Central memory CD8-positive, alpha-beta T cell (primary cell): ENCODE data around the gene PAPPA2.

Source experiments
- ATAC-seq: fragments of 150-1000 bp; cut with Tn5 transposase; replicated peaks from 2 replicates; pipeline ENCODE4 v1.10.0; 2022; ENCODE audit warnings: mild to moderate bottlenecking, moderate FRiP score, moderate number of reproducible peaks; ENCODE audit not compliant: poor library complexity, severe bottlenecking; ENCODE audit errors: extremely low read depth
- DNase-seq, 2 donors: peaks; one replicate each; pipeline ENCODE4 v3.0.0; 2021; ENCODE audit warnings: low spot score in 2 of 2
- H3K27ac Mint-ChIP-seq: one replicate; pipeline ENCODE4 v1.8.0; 2022; ENCODE audit warnings: low read depth, mild to moderate bottlenecking, moderate library complexity, mixed read lengths
- H3K27me3 Mint-ChIP-seq: one replicate; pipeline ENCODE4 v1.8.0; 2022; ENCODE audit warnings: mixed read lengths
- H3K36me3 Mint-ChIP-seq: one replicate; pipeline ENCODE4 v1.8.0; 2022; ENCODE audit warnings: mild to moderate bottlenecking, moderate library complexity, mixed read lengths; ENCODE audit not compliant: insufficient read depth
- H3K4me1 Mint-ChIP-seq: one replicate; pipeline ENCODE4 v1.8.0; 2022; ENCODE audit warnings: mixed read lengths
- H3K4me3 Mint-ChIP-seq: one replicate; pipeline ENCODE4 v1.8.0; 2022; ENCODE audit warnings: mild to moderate bottlenecking, moderate library complexity, mixed read lengths
- H3K9me3 Mint-ChIP-seq: one replicate; pipeline ENCODE4 v1.8.0; 2022; ENCODE audit warnings: mixed read lengths

PAPPA2 gene

DNA sequence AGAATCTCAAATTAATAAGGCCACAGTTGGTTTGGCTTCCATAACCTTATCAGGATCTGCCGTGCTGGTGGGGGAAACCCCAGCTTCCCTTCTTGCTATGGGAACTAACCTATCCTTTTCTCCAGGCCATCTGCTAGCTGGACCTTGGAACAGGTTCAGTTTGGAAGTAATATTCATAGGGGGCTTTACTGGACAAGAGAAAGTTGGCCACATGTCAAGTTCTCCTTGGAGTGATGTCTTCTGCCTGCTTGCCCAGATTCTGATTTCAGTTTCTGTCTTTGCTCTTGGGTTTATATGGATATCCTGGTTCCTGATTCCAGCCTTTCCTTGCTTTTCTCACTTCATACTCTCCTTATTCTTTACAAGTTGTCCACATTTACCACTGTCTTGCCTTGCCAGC is 421.9 kb downstream of the PAPPA2 start:
- Mint-ChIP-seq H3K27ac (no peak overlapping the region), H3K9me3 (no peaks in the 10 kb centered on the region), H3K4me1 (no peaks in the 10 kb centered on the region)

DNA sequence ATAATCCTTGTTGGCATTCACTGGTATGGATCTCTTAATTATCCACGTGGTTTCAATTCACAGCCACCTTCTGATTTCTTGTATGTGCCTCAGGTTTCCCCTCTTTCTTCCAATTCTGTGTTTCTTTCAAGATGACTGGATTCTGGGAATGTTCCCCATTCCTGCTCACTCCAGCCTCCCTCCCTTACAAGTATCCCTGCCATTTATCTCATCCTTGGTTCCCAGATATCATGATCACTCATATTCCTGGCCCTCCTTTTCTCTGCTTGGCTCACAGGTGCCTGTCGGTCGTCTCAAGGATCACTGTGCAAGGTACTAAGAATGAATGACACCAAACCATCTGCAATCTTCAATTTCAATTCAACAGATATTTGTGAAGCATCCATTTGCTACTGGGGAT is 422.4 kb downstream of the PAPPA2 start:
- Mint-ChIP-seq H3K4me1 (no peaks in the 10 kb centered on the region), H3K4me3 (no peak overlapping the region), H3K9me3 (no peaks in the 10 kb centered on the region), H3K27ac (no peak overlapping the region), H3K36me3 (no peaks in the 10 kb centered on the region), H3K27me3 (no peaks in the 10 kb centered on the region)
- DNase-seq, result no peak
- ATAC-seq, result no peak

More for the DNA sequence above, 421.9 kb downstream of the PAPPA2 start:
- DNase-seq (no peak), ATAC-seq (no peak)
- Mint-ChIP-seq H3K4me3 (no peak overlapping the region), H3K27me3 (no peaks in the 10 kb centered on the region), H3K36me3 (no peaks in the 10 kb centered on the region)

DNA sequence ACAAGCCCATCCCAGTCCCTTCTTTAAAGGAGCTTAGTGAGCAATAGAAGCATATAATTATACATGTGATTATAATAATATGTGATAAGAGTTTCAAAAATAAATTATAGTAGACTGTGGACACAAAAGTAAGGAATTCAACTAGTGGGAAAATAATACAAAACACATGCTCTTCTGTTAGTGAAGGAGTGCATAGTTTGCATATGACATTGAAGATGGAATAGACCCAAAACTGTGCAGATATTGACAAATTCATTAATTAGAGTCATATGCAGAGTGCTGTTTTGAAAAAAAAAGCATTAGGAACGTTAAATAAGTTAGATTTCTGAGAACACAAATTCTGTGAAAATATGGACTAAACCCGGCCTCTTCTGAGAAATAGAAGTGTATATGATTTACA is 422.8 kb downstream of the PAPPA2 start:
- Mint-ChIP-seq H3K4me1 (no peaks in the 10 kb centered on the region), H3K27ac (no peak overlapping the region), H3K4me3 (no peak overlapping the region), H3K36me3 (no peaks in the 10 kb centered on the region), H3K9me3 (no peaks in the 10 kb centered on the region), H3K27me3 (no peaks in the 10 kb centered on the region)
- DNase-seq, result no peak
- no peak for ATAC-seq

DNA sequence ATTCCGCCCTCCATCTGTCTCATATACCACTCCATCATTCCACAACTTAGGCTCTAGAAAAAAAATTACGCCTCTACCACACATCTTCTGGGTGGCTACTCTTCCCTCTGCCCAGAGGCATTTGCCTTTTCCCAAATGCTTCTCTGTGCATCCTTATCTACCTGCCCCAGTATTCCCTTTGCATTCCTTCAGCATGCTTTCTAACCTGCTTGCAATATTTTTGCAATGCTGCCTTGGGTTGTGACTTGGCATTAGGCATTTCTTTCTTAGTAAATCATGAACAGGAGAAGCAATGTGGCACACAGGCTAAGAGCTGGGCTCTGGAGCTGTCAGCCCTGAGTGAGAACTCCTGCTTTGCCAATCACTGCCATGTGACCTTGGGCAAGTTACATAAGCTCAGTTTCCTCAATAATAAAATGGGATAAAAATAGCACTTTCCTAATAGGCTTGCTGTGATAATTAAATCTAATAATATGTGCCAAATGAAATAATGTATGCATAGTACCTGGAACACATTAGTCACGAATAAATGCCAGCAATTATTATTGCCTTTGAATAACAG is 425.6 kb downstream of the PAPPA2 start:
- Mint-ChIP-seq H3K9me3 (no peaks in the 10 kb centered on the region), H3K4me3 (no peak overlapping the region), H3K27me3 (no peaks in the 10 kb centered on the region), H3K27ac (no peak overlapping the region), H3K36me3 (peaks cover 2% of the 10 kb centered on the region), H3K4me1 (no peaks in the 10 kb centered on the region)
- ATAC-seq, result no peak
- DNase-seq, result no peak

- Mint-ChIP-seq H3K27ac (no peak overlapping the region), H3K36me3 (peaks cover 2% of the 10 kb centered on the region), H3K4me3 (no peak overlapping the region), H3K9me3 (no peaks in the 10 kb centered on the region), H3K4me1 (peaks cover 9% of the 10 kb centered on the region), H3K27me3 (no peaks in the 10 kb centered on the region)
- ATAC-seq (no peak), DNase-seq (no peak)
These were observed 430.8 kb downstream of the PAPPA2 start for GRCh38 chr1:176893625-176894352.

DNA sequence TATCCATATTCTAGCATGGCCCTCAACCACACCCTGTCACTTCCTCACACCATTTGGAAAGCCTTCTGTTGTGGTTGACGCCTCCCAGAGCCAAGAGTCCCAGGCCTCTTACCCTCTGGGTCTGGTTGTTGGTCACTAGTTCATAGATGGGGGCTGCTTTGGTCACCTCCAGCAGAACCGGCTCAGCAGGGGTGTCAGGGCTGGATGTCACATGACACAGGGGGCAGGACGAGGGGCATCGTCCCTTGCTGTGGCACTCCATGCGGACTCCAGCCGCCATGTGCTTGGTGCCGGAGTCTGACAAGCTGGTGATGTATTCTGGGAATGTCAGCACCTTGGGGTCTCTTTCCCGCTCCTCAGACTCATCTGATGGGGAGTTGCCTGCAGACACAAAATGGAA is 431.5 kb downstream of the PAPPA2 start:
- no peak for ATAC-seq

More for the DNA sequence above, 431.5 kb downstream of the PAPPA2 start:
- Mint-ChIP-seq H3K4me1 (peaks cover 9% of the 10 kb centered on the region), H3K9me3 (no peaks in the 10 kb centered on the region), H3K27ac (no peak overlapping the region), H3K27me3 (no peaks in the 10 kb centered on the region), H3K36me3 (peaks cover 2% of the 10 kb centered on the region), H3K4me3 (no peak overlapping the region)
- DNase-seq, result no peak
